ENCODE measurements around the gene KCNE3.

GRCh38 chr11:74427384-74427886 lies 39.9 kb downstream of the KCNE3 start:
- TF ChIP-seq CTCF (conservative IDR thresholded peaks at IDR 0.05 in 1 of 2, IDR thresholded peaks at IDR 0.05 in 1 of 2; ENCODE audit: extremely low read depth in 1 of 2, insufficient read depth in 1 of 2, low read depth in 1 of 2, low read length in 2 of 2) (no peak), EZH2 (IDR thresholded peaks at IDR 0.05; ENCODE audit: borderline replicate concordance, low read length) (no peak)

Measured in mammary epithelial cell (primary cell).